ENCODE results near the gene REXO5. TPM values are rescaled to one million over a fixed set of nuclear protein-coding genes. Genes with fewer than 3 reads are reported as not detected.

Gene REXO5
- total and polyA plus RNA-seq, 2 of the 13 experiments (the other 11 are each of a cell fraction or from before 2014, with no cell fraction given), result 5.9 to 13.1 TPM

DNA sequence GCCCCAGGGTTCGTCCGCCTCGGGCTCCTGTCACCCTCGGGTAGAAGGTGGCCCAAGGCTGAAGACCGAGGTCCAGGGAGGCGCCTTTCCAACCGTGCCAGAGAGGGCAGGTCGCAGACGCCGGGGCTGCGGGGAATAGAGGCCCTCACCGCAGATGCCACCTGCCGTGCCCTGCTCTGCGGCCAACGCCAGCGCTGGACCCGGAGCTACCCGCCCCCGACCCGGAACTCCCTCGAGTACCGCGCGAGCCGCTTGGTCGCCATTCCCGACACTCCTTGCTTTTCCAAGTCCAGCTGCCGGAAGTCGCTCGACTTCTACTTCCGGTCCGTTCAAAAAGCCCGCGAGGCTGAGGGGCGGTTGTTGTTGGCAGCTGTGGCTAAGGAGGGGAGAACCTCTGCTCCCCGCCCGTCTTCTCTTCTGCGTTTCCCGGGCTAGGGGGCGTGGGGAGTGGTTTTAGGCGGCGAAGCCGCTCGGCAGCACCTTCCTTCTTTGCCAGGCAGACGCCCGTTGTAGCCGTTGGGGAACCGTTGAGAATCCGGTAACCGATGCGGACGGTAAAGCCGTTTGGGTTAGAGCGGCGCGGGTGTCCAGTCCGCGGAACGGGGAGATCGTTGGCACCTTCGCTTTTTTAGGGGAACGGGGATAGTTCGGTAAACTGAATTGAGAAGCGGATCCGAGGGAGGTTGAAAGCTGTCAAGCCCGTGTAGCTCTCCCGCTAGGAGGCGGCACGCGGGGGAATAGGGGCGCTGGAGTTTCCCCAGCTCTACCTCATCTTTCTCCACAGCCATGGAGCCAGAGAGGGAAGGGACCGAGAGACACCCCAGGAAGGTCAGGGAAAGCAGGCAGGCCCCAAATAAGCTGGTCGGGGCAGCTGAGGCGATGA is at the start of gene REXO5, which contains the start of gene ERI2 (continued):
- TF ChIP-seq ZNF646 (CRISPR knock-in tag; IDR thresholded peaks at IDR 0.05), result 0 out of 2 replicates have a peak, but pooled peaks have one; percentile 31
- TF ChIP-seq ZFYVE20 (CRISPR knock-in tag; IDR thresholded peaks at IDR 0.05; ENCODE audit: borderline replicate concordance, low read depth), result peak; percentile 50; the same call in 1 of the 2 replicates
- peak; percentile 96 for TF ChIP-seq GLI4 (CRISPR knock-in tag; IDR thresholded peaks at IDR 0.05; ENCODE audit: borderline replicate concordance)
- TF ChIP-seq AGO1 (IDR thresholded peaks at IDR 0.05; ENCODE audit: low read depth, low read length, poor library complexity, severe bottlenecking), result peak; percentile 84
- TF ChIP-seq AKAP8 (CRISPR knock-in tag; IDR thresholded peaks at IDR 0.05), result no peak
- TF ChIP-seq GATA4 (IDR thresholded peaks at IDR 0.05; ENCODE audit: borderline replicate concordance, low read depth), result peak; percentile 86
- no peak for TF ChIP-seq MLLT10 (CRISPR knock-in tag; IDR thresholded peaks at IDR 0.05)
- TF ChIP-seq UBTF (CRISPR knock-in tag; IDR thresholded peaks at IDR 0.05), result peak; percentile 98
- peak; percentile 66; the same call in 1 of the 2 replicates for TF ChIP-seq ZNF7 (CRISPR knock-in tag; IDR thresholded peaks at IDR 0.05)
- TF ChIP-seq ZNF496 (CRISPR knock-in tag; IDR thresholded peaks at IDR 0.05; ENCODE audit: insufficient replicate concordance), result no peak
- no peak for TF ChIP-seq CENPX (CRISPR knock-in tag; IDR thresholded peaks at IDR 0.05)
- TF ChIP-seq ZMAT5 (CRISPR knock-in tag; IDR thresholded peaks at IDR 0.05; ENCODE audit: borderline replicate concordance, low read depth), result 0 out of 2 replicates have a peak, but pooled peaks have one; percentile 58
- TF ChIP-seq EP300 (IDR thresholded peaks at IDR 0.05; ENCODE audit: low read depth in 2 of 2, low read length in 2 of 2), result peak; percentile 37 to 52; a peak in 1 of 4 replicates
- TF ChIP-seq EP300 (CRISPR knock-in tag; IDR thresholded peaks at IDR 0.05; ENCODE audit: borderline replicate concordance), result no peak; the same call in 1 of the 2 replicates
- peak; percentile 97 for TF ChIP-seq KDM4B (CRISPR knock-in tag; IDR thresholded peaks at IDR 0.05)
- peak; percentile 82 for TF ChIP-seq ZNF550 (CRISPR knock-in tag; IDR thresholded peaks at IDR 0.05; ENCODE audit: borderline replicate concordance)
- peak; percentile 97 for TF ChIP-seq ZNF552 (CRISPR knock-in tag; IDR thresholded peaks at IDR 0.05; ENCODE audit: borderline replicate concordance)
- 0 out of 2 replicates have a peak, but pooled peaks have one; percentile 64 for TF ChIP-seq MTA3 (CRISPR knock-in tag; IDR thresholded peaks at IDR 0.05)

All from HepG2 (cell line).